H9 (cell line): ENCODE data around the gene TLX1. TPM values are rescaled to one million over a fixed set of nuclear protein-coding genes. Genes with fewer than 3 reads are reported as not detected.

Experiments
- DNase-seq: peaks from one replicate; pipeline ENCODE4 v3.0.0-alpha.2; 2017
- H2AFZ ChIP-seq: one replicate; pipeline ENCODE4 v1.6.1; 2013; ENCODE audit warnings: mild to moderate bottlenecking, low read length, control low read depth, moderate library complexity
- H2AK5ac ChIP-seq: 2 replicates; pipeline ENCODE4 v1.6.1; 2013; ENCODE audit warnings: low read length, control low read depth, mixed read lengths; ENCODE audit not compliant: insufficient read length
- H2BK120ac ChIP-seq: one replicate; pipeline ENCODE4 v1.6.1; 2013; ENCODE audit warnings: low read depth, mild to moderate bottlenecking, low read length, control low read depth, inconsistent platforms; ENCODE audit not compliant: poor library complexity, severe bottlenecking
- H2BK12ac ChIP-seq: 2 replicates; pipeline ENCODE4 v1.6.1; 2013; ENCODE audit warnings: low read length, control low read depth, mixed read lengths, low read depth; ENCODE audit not compliant: insufficient read length
- H2BK15ac ChIP-seq: 2 replicates; pipeline ENCODE4 v1.6.1; 2013; ENCODE audit warnings: low read depth, low read length, control low read depth
- H2BK20ac ChIP-seq: one replicate; pipeline ENCODE4 v1.6.1; 2013; ENCODE audit warnings: low read depth, mild to moderate bottlenecking, low read length, control low read depth, inconsistent platforms; ENCODE audit not compliant: poor library complexity, severe bottlenecking
- H2BK5ac ChIP-seq: 2 replicates; pipeline ENCODE4 v1.6.1; 2013; ENCODE audit warnings: low read length, control low read depth, mixed read lengths; ENCODE audit not compliant: insufficient read length
- H3K14ac ChIP-seq: 2 replicates; pipeline ENCODE4 v1.6.1; 2013; ENCODE audit warnings: low read length, control low read depth; ENCODE audit not compliant: insufficient read depth
- H3K18ac ChIP-seq: 2 replicates; pipeline ENCODE4 v1.6.1; 2013; ENCODE audit warnings: low read depth, mild to moderate bottlenecking, mixed read lengths, low read length, control low read depth; ENCODE audit not compliant: insufficient read length
- H3K23ac ChIP-seq: 2 replicates; pipeline ENCODE4 v1.6.1; 2013; ENCODE audit warnings: low read length, control low read depth, mixed read lengths, low read depth; ENCODE audit not compliant: insufficient read length
- H3K23me2 ChIP-seq: 2 replicates; pipeline ENCODE4 v1.6.1; 2013; ENCODE audit warnings: low read depth, mild to moderate bottlenecking, mixed read lengths, low read length, control low read depth; ENCODE audit not compliant: insufficient read length, poor library complexity, severe bottlenecking
- H3K27ac ChIP-seq: 2 replicates; pipeline ENCODE4 v1.5.1; 2013; ENCODE audit warnings: low read length, control low read depth, mixed read lengths, low read depth; ENCODE audit not compliant: insufficient read length
- H3K27me3 ChIP-seq: 2 replicates; pipeline ENCODE4 v1.6.1; 2013; ENCODE audit warnings: low read length, control low read depth, inconsistent platforms; ENCODE audit not compliant: insufficient read depth
- H3K4ac ChIP-seq: 2 replicates; pipeline ENCODE4 v1.6.1; 2013; ENCODE audit warnings: low read depth, mild to moderate bottlenecking, control low read depth, inconsistent platforms, low read length, moderate library complexity
- H3K4me1 ChIP-seq: 2 replicates; pipeline ENCODE4 v1.6.1; 2013; ENCODE audit warnings: low read length, control low read depth, inconsistent platforms; ENCODE audit not compliant: insufficient read depth
- H3K4me2 ChIP-seq: 2 replicates; pipeline ENCODE4 v1.6.1; 2013; ENCODE audit warnings: low read length, control low read depth, mixed read lengths; ENCODE audit not compliant: insufficient read length, insufficient read depth
- H3K56ac ChIP-seq: 2 replicates; pipeline ENCODE4 v1.6.1; 2013; ENCODE audit warnings: low read depth, mild to moderate bottlenecking, mixed read lengths, low read length, control low read depth; ENCODE audit not compliant: insufficient read length
- H3K79me1 ChIP-seq: 2 replicates; pipeline ENCODE4 v1.6.1; 2013; ENCODE audit warnings: low read depth, mild to moderate bottlenecking, moderate library complexity, low read length, control low read depth, inconsistent platforms; ENCODE audit not compliant: insufficient read depth, poor library complexity, severe bottlenecking
- H3K79me2 ChIP-seq: 2 replicates; pipeline ENCODE4 v1.6.1; 2013; ENCODE audit warnings: low read length, control low read depth, inconsistent platforms; ENCODE audit not compliant: insufficient read depth
- H3K9ac ChIP-seq: 2 replicates; pipeline ENCODE4 v1.6.1; 2013; ENCODE audit warnings: low read length, control low read depth, mixed read lengths; ENCODE audit not compliant: insufficient read length; ENCODE audit errors: extremely low read depth
- H3K9me3 ChIP-seq: one replicate; pipeline ENCODE4 v1.6.1; 2013; ENCODE audit warnings: low read depth, low read length, inconsistent platforms; ENCODE audit not compliant: control insufficient read depth
- H3T11ph ChIP-seq: one replicate; pipeline ENCODE4 v1.6.1; 2013; ENCODE audit warnings: mild to moderate bottlenecking, low read length, control low read depth, inconsistent platforms
- H4K20me1 ChIP-seq: one replicate; pipeline ENCODE4 v1.6.1; 2013; ENCODE audit not compliant: control insufficient read depth, insufficient read length, insufficient read depth
- H4K5ac ChIP-seq: 2 replicates; pipeline ENCODE4 v1.6.1; 2013; ENCODE audit warnings: low read depth, mild to moderate bottlenecking, mixed read lengths, low read length, control low read depth; ENCODE audit not compliant: insufficient read length
- H4K8ac ChIP-seq: replicated peaks from 2 replicates; pipeline ENCODE4 v1.6.1; 2013; ENCODE audit warnings: low read length, control low read depth, mixed read lengths, low read depth; ENCODE audit not compliant: insufficient read length
- H4K91ac ChIP-seq: 2 replicates; pipeline ENCODE4 v1.6.1; 2013; ENCODE audit warnings: low read depth, mild to moderate bottlenecking, moderate library complexity, mixed read lengths, low read length, control low read depth; ENCODE audit not compliant: insufficient read length
- H3K27ac Mint-ChIP-seq, 3 experiments: 2 replicates in 2 of 3; 3 replicates in 1 of 3; pipeline ENCODE4 v1.8.0; 2020 to 2021; ENCODE audit warnings: mixed read lengths in 3 of 3, mild to moderate bottlenecking in 1 of 3, moderate library complexity in 1 of 3
- H3K27me3 Mint-ChIP-seq: 2 replicates; pipeline ENCODE4 v1.8.0; 2021; ENCODE audit warnings: low read depth, mild to moderate bottlenecking, moderate library complexity, mixed read lengths
- H3K36me3 Mint-ChIP-seq, 3 experiments: 2 replicates in 2 of 3; 3 replicates in 1 of 3; pipeline ENCODE4 v1.8.0; 2020 to 2021; ENCODE audit warnings: low read depth in 3 of 3, mixed read lengths in 3 of 3; ENCODE audit not compliant: insufficient read depth in 1 of 3
- H3K4me1 Mint-ChIP-seq, 2 experiments: 2 replicates each; pipeline ENCODE4 v1.8.0; 2020; ENCODE audit warnings: mixed read lengths in 2 of 2
- H3K4me3 Mint-ChIP-seq, 2 experiments: 2 replicates in 1 of 2; 3 replicates in 1 of 2; pipeline ENCODE4 v1.8.0; 2020 to 2021; ENCODE audit warnings: mild to moderate bottlenecking in 2 of 2, mixed read lengths in 2 of 2, moderate library complexity in 1 of 2
- H3K9me3 Mint-ChIP-seq, 2 experiments: 2 replicates in 1 of 2; 3 replicates in 1 of 2; pipeline ENCODE4 v1.8.0; 2020; ENCODE audit warnings: mild to moderate bottlenecking in 2 of 2, mixed read lengths in 2 of 2, moderate library complexity in 1 of 2
- CTCF ChIP-seq: fragments of 200-600 bp; sonication (generic); conservative IDR thresholded peaks from 3 replicates; pipeline ENCODE4 v1.8.0; 2021; ENCODE audit warnings: antibody characterized with exemption, mild to moderate bottlenecking
- WGBS: extraction: QIAGEN DNeasy Blood & Tissue Kit; methylation state at CpG from one replicate; pipeline ENCODE4 v1.1.7; 2013; ENCODE audit warnings: missing lambda C conversion rate, low lambda C conversion rate, mixed read lengths; ENCODE audit not compliant: insufficient read length; ENCODE audit errors: extremely low coverage; 5-methylcytosine and 5-hydroxymethylcytosine counted together
- total RNA-seq: library from RNA; stranded (reverse); gene quantifications from 2 replicates; pipeline ENCODE4 v1.2.1, GENCODE V29; 2021

The TLX1 gene
- total RNA-seq, 1 experiment from 2014 or later = not detected

GRCh38 chr10:101130141-101130540 lies 959 bp upstream of the TLX1 start:
- H3K23ac ChIP-seq = no peak overlapping the region
- no peaks in the 10 kb centered on the region for H3K4me1 ChIP-seq
- H2BK120ac ChIP-seq = no peak overlapping the region
- H4K5ac ChIP-seq = no peak overlapping the region
- no peak for TF ChIP-seq CTCF
- Mint-ChIP-seq H3K4me3 (no peak overlapping the region), H3K4me1 (peaks cover 5 to 35% of the 10 kb centered on the region in 2 experiments; a peak in 3 of 4 replicates), H3K27me3 (peaks cover 99% of the 10 kb centered on the region), H3K27ac (no peak overlapping the region), H3K36me3 (no peaks in the 10 kb centered on the region), H3K9me3 (peaks cover 0 to 15% of the 10 kb centered on the region in 2 experiments; a peak in 3 of 5 replicates)
- H3K23me2 ChIP-seq = no peaks in the 10 kb centered on the region
- H4K8ac ChIP-seq = no peak overlapping the region
- H3K4ac ChIP-seq = no peak overlapping the region
- no peak overlapping the region for H2BK5ac ChIP-seq
- H4K20me1 ChIP-seq = no peaks in the 10 kb centered on the region
- WGBS = no CpG with 5 or more reads among the region's 5 CpGs
- peaks cover 98% of the 10 kb centered on the region for H3K27me3 ChIP-seq
- no peak overlapping the region for H3T11ph ChIP-seq
- H2BK15ac ChIP-seq = no peak overlapping the region
- no peaks in the 10 kb centered on the region for H3K9me3 ChIP-seq
- H2BK20ac ChIP-seq = no peak overlapping the region
- no peak overlapping the region for H2AFZ ChIP-seq
- H3K14ac ChIP-seq = no peak overlapping the region
- no peak overlapping the region for H3K18ac ChIP-seq
- no peak overlapping the region for H3K4me2 ChIP-seq
- no peaks in the 10 kb centered on the region for H3K79me1 ChIP-seq
- no peak for DNase-seq
- no peaks in the 10 kb centered on the region for H3K79me2 ChIP-seq
- H3K56ac ChIP-seq = no peak overlapping the region
- H4K91ac ChIP-seq = no peak overlapping the region
- no peak overlapping the region for H3K27ac ChIP-seq
- no peak overlapping the region for H2AK5ac ChIP-seq
- no peak overlapping the region for H3K9ac ChIP-seq
- no peak overlapping the region for H2BK12ac ChIP-seq
